Neural crest cell (in vitro differentiated cells): ENCODE results near the gene CCDC74B. TPM values are rescaled to one million over a fixed set of nuclear protein-coding genes. Genes with fewer than 3 reads are reported as not detected.
"Not testable (repeated sequence)": the region's sequence is repeated elsewhere in the genome, so short reads cannot be mapped to it uniquely, and the experiment has no call there.

Experiments
- DNase-seq: peaks from one replicate; pipeline ENCODE4 v3.0.0; 2021; ENCODE audit warnings: low read depth, mixed read lengths, low spot score
- H3K27ac Mint-ChIP-seq: one replicate; pipeline ENCODE4 v1.8.0; 2021; ENCODE audit warnings: mild to moderate bottlenecking, mixed read lengths; ENCODE audit not compliant: unreplicated experiment
- H3K27me3 Mint-ChIP-seq: 2 replicates; pipeline ENCODE4 v1.8.0; 2021; ENCODE audit warnings: low read depth, mild to moderate bottlenecking, mixed read lengths
- H3K36me3 Mint-ChIP-seq: 2 replicates; pipeline ENCODE4 v1.8.0; 2021; ENCODE audit warnings: low read depth, mild to moderate bottlenecking, mixed read lengths
- H3K4me1 Mint-ChIP-seq: 2 replicates; pipeline ENCODE4 v1.8.0; 2021; ENCODE audit warnings: mixed read lengths
- H3K4me3 Mint-ChIP-seq: one replicate; pipeline ENCODE4 v1.8.0; 2021; ENCODE audit warnings: mild to moderate bottlenecking, mixed read lengths
- H3K9me3 Mint-ChIP-seq: 2 replicates; pipeline ENCODE4 v1.8.0; 2021; ENCODE audit warnings: mixed read lengths
- CTCF ChIP-seq: fragments of 200-600 bp; sonication (generic); conservative IDR thresholded peaks from 2 replicates; pipeline ENCODE4 v1.5.0; 2021; ENCODE audit warnings: antibody characterized with exemption, mild to moderate bottlenecking
- total RNA-seq: library from RNA; stranded (reverse); gene quantifications from 2 replicates; pipeline ENCODE4 v1.2.1, GENCODE V29; 2021

The CCDC74B gene
- total RNA-seq, 1 donor from 2014 or later, result 12.6 TPM

- H3K27me3 Mint-ChIP-seq, result no peaks in the 10 kb centered on the region
- DNase-seq, result no peak
- no peak for TF ChIP-seq CTCF
- no peak overlapping the region for H3K4me3 Mint-ChIP-seq
- no peak overlapping the region for H3K27ac Mint-ChIP-seq
- H3K4me1 Mint-ChIP-seq, result no peaks in the 10 kb centered on the region
- H3K36me3 Mint-ChIP-seq, result no peaks in the 10 kb centered on the region
- no peaks in the 10 kb centered on the region for H3K9me3 Mint-ChIP-seq
These were observed 11.7 kb upstream of the CCDC74B start for GRCh38 chr2:130156624-130157004.

- peak; percentile 41 for DNase-seq
- H3K9me3 Mint-ChIP-seq, H3K36me3 Mint-ChIP-seq, H3K4me1 Mint-ChIP-seq, H3K27me3 Mint-ChIP-seq, H3K27ac Mint-ChIP-seq, H3K4me3 Mint-ChIP-seq: not testable (repeated sequence)
- TF ChIP-seq CTCF, result peak; percentile 59
These were observed 11.2 kb upstream of the CCDC74B start for GRCh38 chr2:130155956-130156623.

- H3K9me3 Mint-ChIP-seq, result no peaks in the 10 kb centered on the region
- H3K27me3 Mint-ChIP-seq, result no peaks in the 10 kb centered on the region
- no peak overlapping the region for H3K27ac Mint-ChIP-seq
These were observed 10.2 kb upstream of the CCDC74B start for GRCh38 chr2:130154773-130155765.

GRCh38 chr2:130154423-130154770, 9.5 kb upstream of the CCDC74B start:
- H3K4me3 Mint-ChIP-seq, H3K27me3 Mint-ChIP-seq, H3K36me3 Mint-ChIP-seq, DNase-seq, H3K4me1 Mint-ChIP-seq, H3K27ac Mint-ChIP-seq, H3K9me3 Mint-ChIP-seq: not testable (repeated sequence)

More at GRCh38 chr2:130154773-130155765, 10.2 kb upstream of the CCDC74B start:
- Mint-ChIP-seq H3K4me1 (no peaks in the 10 kb centered on the region), H3K36me3 (no peaks in the 10 kb centered on the region), H3K4me3 (no peak overlapping the region)
- TF ChIP-seq CTCF, result no peak
- no peak for DNase-seq

GRCh38 chr2:130153721-130154422, 9.0 kb upstream of the CCDC74B start:
- not testable (repeated sequence) for DNase-seq, H3K9me3 Mint-ChIP-seq, H3K36me3 Mint-ChIP-seq, H3K27ac Mint-ChIP-seq, H3K27me3 Mint-ChIP-seq, H3K4me1 Mint-ChIP-seq, H3K4me3 Mint-ChIP-seq

- TF ChIP-seq CTCF, result no peak
- H3K27ac Mint-ChIP-seq, result no peak overlapping the region
- H3K9me3 Mint-ChIP-seq, result no peaks in the 10 kb centered on the region
- H3K36me3 Mint-ChIP-seq, result no peaks in the 10 kb centered on the region
- no peak overlapping the region for H3K4me3 Mint-ChIP-seq
- no peaks in the 10 kb centered on the region for H3K4me1 Mint-ChIP-seq
- DNase-seq, result no peak
- no peaks in the 10 kb centered on the region for H3K27me3 Mint-ChIP-seq
These were observed 8.1 kb upstream of the CCDC74B start for GRCh38 chr2:130152816-130153595.

GRCh38 chr2:130152136-130152815, 7.4 kb upstream of the CCDC74B start:
- H3K27ac Mint-ChIP-seq, H3K4me1 Mint-ChIP-seq, H3K9me3 Mint-ChIP-seq, DNase-seq, H3K4me3 Mint-ChIP-seq, H3K27me3 Mint-ChIP-seq, H3K36me3 Mint-ChIP-seq: not testable (repeated sequence)

GRCh38 chr2:130151145-130151512, 6.2 kb upstream of the CCDC74B start:
- not testable (repeated sequence) for H3K27ac Mint-ChIP-seq, H3K4me3 Mint-ChIP-seq, H3K4me1 Mint-ChIP-seq, H3K36me3 Mint-ChIP-seq, H3K9me3 Mint-ChIP-seq, DNase-seq, H3K27me3 Mint-ChIP-seq
